GM12878 (cell line): ENCODE results near the gene CCDC112. TPM values are rescaled to one million over a fixed set of nuclear protein-coding genes. Genes with fewer than 3 reads are reported as not detected.

ENCODE experiments used
- BCL3 ChIP-seq: IDR thresholded peaks from 2 replicates; pipeline ENCODE4 v1.6.1; 2011; ENCODE audit warnings: borderline replicate concordance, low read depth, mild to moderate bottlenecking, moderate library complexity, low read length; ENCODE audit not compliant: insufficient read depth, poor library complexity, severe bottlenecking
- BCLAF1 ChIP-seq: fragments of 450-650 bp; IDR thresholded peaks from 2 replicates; pipeline ENCODE4 v1.6.1; 2017; ENCODE audit warnings: antibody characterized with exemption, mild to moderate bottlenecking, moderate library complexity
- CEBPZ ChIP-seq: fragments of 150-350 bp; IDR thresholded peaks from 2 replicates; pipeline ENCODE4 v1.6.1; 2016; ENCODE audit warnings: low read depth, low read length
- IRF3 ChIP-seq: fragments of 450-650 bp; IDR thresholded peaks from 2 replicates; pipeline ENCODE4 v1.6.1; 2014; ENCODE audit warnings: mild to moderate bottlenecking
- MEF2B ChIP-seq: fragments of 450-650 bp; IDR thresholded peaks from 2 replicates; pipeline ENCODE4 v1.6.1; 2018; ENCODE audit warnings: mild to moderate bottlenecking, moderate library complexity; ENCODE audit not compliant: partially characterized antibody, poor library complexity, severe bottlenecking
- MTA2 ChIP-seq: fragments of 450-650 bp; IDR thresholded peaks from 2 replicates; pipeline ENCODE4 v1.6.1; 2016; ENCODE audit warnings: low read depth, mild to moderate bottlenecking, moderate library complexity
- RBBP5 ChIP-seq: fragments of 200-600 bp; sonication (generic); conservative IDR thresholded peaks from 2 replicates; pipeline ENCODE4 v1.6.1; 2016
- SKIL ChIP-seq: fragments of 450-650 bp; IDR thresholded peaks from 2 replicates; pipeline ENCODE4 v1.6.1; 2017; ENCODE audit warnings: mild to moderate bottlenecking, low read depth, inconsistent platforms; ENCODE audit not compliant: poor library complexity, severe bottlenecking
- SMC3 ChIP-seq: IDR thresholded peaks from 2 replicates; pipeline ENCODE4 v1.6.1; 2011; ENCODE audit warnings: low read length, improper control_type of control experiment, borderline replicate concordance
- SP1 ChIP-seq: IDR thresholded peaks from one replicate; pipeline ENCODE4 v1.6.1; 2011; ENCODE audit warnings: low read depth, low read length
- STAT1 ChIP-seq: fragments of 450-650 bp; conservative IDR thresholded peaks from 2 replicates; pipeline ENCODE4 v1.6.1; 2014; ENCODE audit warnings: antibody characterized with exemption, mild to moderate bottlenecking
- TAF1 ChIP-seq: IDR thresholded peaks from 2 replicates; pipeline ENCODE4 v1.6.1; 2011; ENCODE audit warnings: mild to moderate bottlenecking, low read depth, low read length, borderline replicate concordance
- TCF7 ChIP-seq: IDR thresholded peaks from 2 replicates; pipeline ENCODE4 v1.6.1; 2014; ENCODE audit warnings: antibody characterized with exemption, borderline replicate concordance
- ZBTB4 ChIP-seq: fragments of 450-650 bp; formaldehyde crosslinking; IDR thresholded peaks from 2 replicates; pipeline ENCODE4 v1.4.0; 2022; ENCODE audit warnings: mild to moderate bottlenecking, moderate library complexity
- polyA plus RNA-seq, 11 experiments: library from polyadenylated mRNA; depleted of rRNA in 4 of 11; unstranded in 6 of 11; stranded (reverse) in 5 of 11; fragments of >200 nt; fragmentation: Nextera tagmentation in 4 of 11; fragmentation: Illumina TruSeq in 1 of 11; extraction: Ambion mirVana in 4 of 11; extraction: Trizol in 1 of 11; gene quantifications; 1 replicate in 1 of 11; 2 replicates in 10 of 11; pipeline versions ENCODE4 v1.2.1 to v1.2.3, GENCODE V29; 2011 to 2016; ENCODE audit warnings: inconsistent platforms in 2 of 11, missing spikeins in 2 of 11, low read depth in 1 of 11
- total RNA-seq, 4 experiments: library from RNA; depleted of rRNA in 3 of 4; stranded (reverse); fragments of >200 nt in 3 of 4; fragmentation: Illumina TruSeq in 1 of 4; extraction: Trizol in 1 of 4; gene quantifications; 2 replicates each; pipeline versions ENCODE4 v1.2.1 to v1.2.3, GENCODE V29; 2013 to 2021

The CCDC112 gene
- total and polyA plus RNA-seq, 10 of the 15 experiments (the other 5 are each of a cell fraction or from before 2014, with no cell fraction given) = 0.12 to 2.0 (median 0.58) TPM

- no peak for TF ChIP-seq RBBP5
- no peak for TF ChIP-seq SP1
- TF ChIP-seq CEBPZ = no peak
- TF ChIP-seq ZBTB4 (CRISPR knock-in tag) = no peak
- peak; percentile 9 for TF ChIP-seq BCL3
- TF ChIP-seq MTA2 = peak; percentile 80; the same call in 1 of the 2 replicates
- TF ChIP-seq SKIL = no peak
- TF ChIP-seq TCF7 = no peak
- TF ChIP-seq SMC3 = no peak
- TF ChIP-seq MEF2B = peak; percentile 7
- peak; percentile 92 for TF ChIP-seq TAF1
- TF ChIP-seq BCLAF1 = no peak
- TF ChIP-seq IRF3 = no peak
- TF ChIP-seq STAT1 = peak; percentile 57; the same call in 1 of the 2 replicates
These were observed 34.0 kb downstream of the CCDC112 start, which contains the start of gene PGGT1B (continued) for GRCh38 chr5:115262321-115263077.
